ENCODE measurements around the gene EARS2. TPM values are rescaled to one million over a fixed set of nuclear protein-coding genes. Genes with fewer than 3 reads are reported as not detected.

Gene EARS2
- total RNA-seq, 1 experiment from 2014 or later: 38.9 TPM

DNA sequence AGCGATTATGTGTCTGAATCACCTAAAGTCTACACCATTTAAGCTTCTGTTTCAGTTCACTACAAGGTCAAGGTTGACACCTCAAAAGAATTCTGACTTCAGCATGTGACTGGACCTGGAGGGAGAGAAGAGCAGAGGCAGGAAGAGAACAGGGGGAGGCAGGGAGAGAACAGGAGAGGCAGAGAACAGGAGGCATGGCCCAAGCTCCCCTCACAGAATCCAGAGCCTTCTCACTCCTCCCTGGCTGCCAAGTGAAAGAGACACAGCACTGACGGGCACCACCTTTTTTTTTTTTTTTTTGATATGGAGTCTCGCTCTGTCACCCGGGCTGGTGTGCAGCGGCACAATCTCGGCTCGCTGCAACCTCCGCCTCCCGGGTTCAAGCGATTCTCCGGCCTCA, 58.3 kb downstream of the EARS2 start:
- BruUV-seq (replicated peaks): no TSS peak
- POLR2A ChIA-PET (ENCODE audit: low non-redundant PET): no interaction called here
- Histone ChIP-seq H3K4me1 (ENCODE audit: insufficient read depth, low read length, poor library complexity, severe bottlenecking) (peaks cover under 1% of the 10 kb centered on the region), H3K27me3 (replicated peaks; ENCODE audit: insufficient read depth, low read depth, low read length, poor library complexity) (no peaks in the 10 kb centered on the region), H3K27ac (ENCODE audit: low read depth, low read length, poor library complexity, severe bottlenecking) (no peak overlapping the region), H3K9me3 (ENCODE audit: low read depth, low read length, poor library complexity, severe bottlenecking) (no peaks in the 10 kb centered on the region), H3K36me3 (ENCODE audit: insufficient read depth, low read length, poor library complexity, severe bottlenecking) (peaks cover 24% of the 10 kb centered on the region), H3K4me3 (ENCODE audit: low read depth, low read length, poor library complexity, severe bottlenecking) (no peak overlapping the region)
- intact Hi-C loops (cut with micrococcal nuclease; ENCODE audit: unreplicated experiment): no loop called here
- TF ChIP-seq, protein P1, sequence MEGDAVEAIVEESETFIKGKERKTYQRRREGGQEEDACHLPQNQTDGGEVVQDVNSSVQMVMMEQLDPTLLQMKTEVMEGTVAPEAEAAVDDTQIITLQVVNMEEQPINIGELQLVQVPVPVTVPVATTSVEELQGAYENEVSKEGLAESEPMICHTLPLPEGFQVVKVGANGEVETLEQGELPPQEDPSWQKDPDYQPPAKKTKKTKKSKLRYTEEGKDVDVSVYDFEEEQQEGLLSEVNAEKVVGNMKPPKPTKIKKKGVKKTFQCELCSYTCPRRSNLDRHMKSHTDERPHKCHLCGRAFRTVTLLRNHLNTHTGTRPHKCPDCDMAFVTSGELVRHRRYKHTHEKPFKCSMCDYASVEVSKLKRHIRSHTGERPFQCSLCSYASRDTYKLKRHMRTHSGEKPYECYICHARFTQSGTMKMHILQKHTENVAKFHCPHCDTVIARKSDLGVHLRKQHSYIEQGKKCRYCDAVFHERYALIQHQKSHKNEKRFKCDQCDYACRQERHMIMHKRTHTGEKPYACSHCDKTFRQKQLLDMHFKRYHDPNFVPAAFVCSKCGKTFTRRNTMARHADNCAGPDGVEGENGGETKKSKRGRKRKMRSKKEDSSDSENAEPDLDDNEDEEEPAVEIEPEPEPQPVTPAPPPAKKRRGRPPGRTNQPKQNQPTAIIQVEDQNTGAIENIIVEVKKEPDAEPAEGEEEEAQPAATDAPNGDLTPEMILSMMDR (conservative IDR thresholded peaks at IDR 0.05; ENCODE audit: low read depth, low read length): no peak
- no peak for TF ChIP-seq EZH2 (IDR thresholded peaks at IDR 0.05; ENCODE audit: borderline replicate concordance, low read depth, low read length, poor library complexity, severe bottlenecking)
- no peak for DNase-seq (ENCODE audit: low spot score)
- CTCF ChIA-PET: no interaction called here

DNA sequence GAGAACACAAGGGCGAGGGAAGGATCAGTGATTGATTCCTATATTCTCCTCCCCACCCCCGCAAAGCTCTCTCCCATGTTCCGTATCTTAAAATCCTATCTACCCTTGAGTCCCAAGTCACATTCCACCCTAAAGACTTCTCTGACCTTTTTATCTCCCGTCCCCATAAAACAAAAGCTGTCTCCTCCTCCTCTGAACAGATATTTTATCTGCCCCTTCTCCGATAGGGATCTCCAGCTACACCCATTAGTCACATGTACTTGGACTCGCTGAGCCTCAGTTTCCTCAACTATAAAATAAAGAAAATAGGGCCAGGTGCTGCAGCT, 59.6 kb downstream of the EARS2 start:
- ChIA-PET CTCF (no interaction called here), POLR2A (ENCODE audit: low non-redundant PET) (no interaction called here)
- DNase-seq (ENCODE audit: low spot score): no peak
- BruUV-seq (replicated peaks): no TSS peak
- intact Hi-C loops (cut with micrococcal nuclease; ENCODE audit: unreplicated experiment): no loop called here
- no peak overlapping the region for H3K27ac ChIP-seq (ENCODE audit: low read depth, low read length, poor library complexity, severe bottlenecking)
- TF ChIP-seq EZH2 (IDR thresholded peaks at IDR 0.05; ENCODE audit: borderline replicate concordance, low read depth, low read length, poor library complexity, severe bottlenecking): no peak
- H3K27me3 ChIP-seq (replicated peaks; ENCODE audit: insufficient read depth, low read depth, low read length, poor library complexity): no peaks in the 10 kb centered on the region
- no peaks in the 10 kb centered on the region for H3K4me1 ChIP-seq (ENCODE audit: insufficient read depth, low read length, poor library complexity, severe bottlenecking)
- H3K4me3 ChIP-seq (ENCODE audit: low read depth, low read length, poor library complexity, severe bottlenecking): no peak overlapping the region
- H3K9me3 ChIP-seq (ENCODE audit: low read depth, low read length, poor library complexity, severe bottlenecking): no peaks in the 10 kb centered on the region
- H3K36me3 ChIP-seq (ENCODE audit: insufficient read depth, low read length, poor library complexity, severe bottlenecking): peaks cover 38% of the 10 kb centered on the region

DNA sequence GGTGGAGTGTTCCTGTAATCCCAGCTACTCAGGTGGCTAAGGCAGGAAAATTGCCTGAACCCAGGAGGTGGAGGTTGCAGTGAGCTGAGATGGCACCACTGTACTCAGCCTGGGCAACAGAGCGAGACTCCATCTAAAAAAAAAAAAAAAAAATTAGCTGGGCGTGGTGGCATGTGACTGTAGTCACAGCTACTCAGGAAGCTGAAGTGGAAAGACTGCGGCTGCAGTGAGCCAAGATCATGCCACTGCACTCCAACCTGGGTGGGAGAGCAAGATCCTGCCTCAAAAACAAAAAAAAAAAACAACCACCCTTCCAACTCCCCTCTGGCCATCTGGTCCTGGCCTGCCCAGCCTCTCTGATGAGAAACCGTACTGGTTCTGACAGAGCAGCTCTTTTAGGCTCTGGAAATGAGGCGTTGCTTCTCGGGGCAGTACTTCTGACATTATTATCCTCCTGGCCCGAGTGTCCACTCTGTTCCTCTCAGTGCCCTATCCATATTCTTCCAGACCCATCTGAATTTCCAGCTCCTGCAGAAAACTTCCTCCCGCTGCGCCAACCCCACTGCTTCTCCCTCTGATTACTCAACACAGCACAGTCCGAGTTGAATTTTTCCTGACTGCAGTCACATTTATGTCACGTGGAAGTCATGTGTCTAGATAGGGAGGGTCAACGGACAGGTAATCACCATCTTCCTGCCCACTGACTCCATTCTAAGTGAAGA, 60.2 kb downstream of the EARS2 start:
- TF ChIP-seq, protein P1 (conservative IDR thresholded peaks at IDR 0.05; ENCODE audit: low read depth, low read length): no peak
- no peak for TF ChIP-seq EZH2 (IDR thresholded peaks at IDR 0.05; ENCODE audit: borderline replicate concordance, low read depth, low read length, poor library complexity, severe bottlenecking)
- Histone ChIP-seq H3K9me3 (ENCODE audit: low read depth, low read length, poor library complexity, severe bottlenecking) (no peaks in the 10 kb centered on the region), H3K27ac (ENCODE audit: low read depth, low read length, poor library complexity, severe bottlenecking) (no peak overlapping the region), H3K36me3 (ENCODE audit: insufficient read depth, low read length, poor library complexity, severe bottlenecking) (peaks cover 43% of the 10 kb centered on the region), H3K4me1 (ENCODE audit: insufficient read depth, low read length, poor library complexity, severe bottlenecking) (no peaks in the 10 kb centered on the region), H3K4me3 (ENCODE audit: low read depth, low read length, poor library complexity, severe bottlenecking) (no peak overlapping the region), H3K27me3 (replicated peaks; ENCODE audit: insufficient read depth, low read depth, low read length, poor library complexity) (no peaks in the 10 kb centered on the region)
- CTCF ChIA-PET: no interaction called here
- no peak for DNase-seq (ENCODE audit: low spot score)
- POLR2A ChIA-PET (ENCODE audit: low non-redundant PET): interaction anchor here (0.6 kb wide), 1 partner anchor 9 kb away, joined by 4 read pairs; no protein-coding TSS in a partner anchor
- no TSS peak for BruUV-seq (replicated peaks)
- intact Hi-C loops (cut with micrococcal nuclease; ENCODE audit: unreplicated experiment): no loop called here

DNA sequence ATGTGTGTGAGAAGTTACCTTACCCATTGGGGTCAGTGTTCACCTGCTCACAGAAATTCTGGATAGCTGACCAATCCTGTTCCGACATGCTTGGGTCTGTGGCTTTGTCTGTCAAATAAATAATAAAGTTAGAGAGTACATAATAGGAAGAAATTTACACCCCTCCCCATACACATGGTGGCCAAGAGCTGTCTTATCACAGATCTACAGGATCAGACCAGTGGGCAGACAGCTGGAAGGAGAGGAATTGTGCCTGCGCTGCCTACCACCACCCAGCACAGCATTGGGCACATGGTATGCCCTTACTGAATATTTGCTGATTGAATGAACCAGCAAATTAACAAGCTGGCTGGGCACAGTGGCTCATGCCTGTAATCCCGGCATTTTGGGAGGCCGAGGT, 61.5 kb downstream of the EARS2 start:
- Histone ChIP-seq H3K4me3 (ENCODE audit: low read depth, low read length, poor library complexity, severe bottlenecking) (no peak overlapping the region), H3K27ac (ENCODE audit: low read depth, low read length, poor library complexity, severe bottlenecking) (no peak overlapping the region), H3K4me1 (ENCODE audit: insufficient read depth, low read length, poor library complexity, severe bottlenecking) (no peaks in the 10 kb centered on the region), H3K36me3 (ENCODE audit: insufficient read depth, low read length, poor library complexity, severe bottlenecking) (peaks cover 56% of the 10 kb centered on the region), H3K9me3 (ENCODE audit: low read depth, low read length, poor library complexity, severe bottlenecking) (no peaks in the 10 kb centered on the region), H3K27me3 (replicated peaks; ENCODE audit: insufficient read depth, low read depth, low read length, poor library complexity) (no peaks in the 10 kb centered on the region)
- POLR2A ChIA-PET (ENCODE audit: low non-redundant PET): no interaction called here
- intact Hi-C loops (cut with micrococcal nuclease; ENCODE audit: unreplicated experiment): no loop called here
- DNase-seq (ENCODE audit: low spot score): no peak
- TF ChIP-seq EZH2 (IDR thresholded peaks at IDR 0.05; ENCODE audit: borderline replicate concordance, low read depth, low read length, poor library complexity, severe bottlenecking): no peak
- TF ChIP-seq, protein P1 (conservative IDR thresholded peaks at IDR 0.05; ENCODE audit: low read depth, low read length): no peak
- BruUV-seq (replicated peaks): no TSS peak
- CTCF ChIA-PET: no interaction called here
